Thyroid gland (tissue), 4 donors: Measurements from ENCODE around the gene HPCAL1.

ENCODE experiments used
- POLR2A ChIP-seq, 2 donors: fragments of 450-650 bp; IDR thresholded peaks; one replicate each; pipeline ENCODE4 v1.6.1; 2017; ENCODE audit warnings: antibody characterized with exemption in 2 of 2, mild to moderate bottlenecking in 2 of 2, moderate library complexity in 1 of 2
- TF ChIP-seq, protein P1 (sequence below), 6 experiments: fragments of 200-600 bp in 3 of 6; fragments of 450-650 bp in 3 of 6; sonication (generic) in 3 of 6; IDR thresholded peaks; one replicate each; pipeline ENCODE4 v1.5.1; 2016 to 2019; ENCODE audit warnings: antibody characterized with exemption in 6 of 6, mild to moderate bottlenecking in 2 of 6, inconsistent platforms in 1 of 6, moderate library complexity in 1 of 6

GRCh38 chr2:10438688-10439087 lies 136.0 kb downstream of the HPCAL1 start:
- TF ChIP-seq, protein P1, sequence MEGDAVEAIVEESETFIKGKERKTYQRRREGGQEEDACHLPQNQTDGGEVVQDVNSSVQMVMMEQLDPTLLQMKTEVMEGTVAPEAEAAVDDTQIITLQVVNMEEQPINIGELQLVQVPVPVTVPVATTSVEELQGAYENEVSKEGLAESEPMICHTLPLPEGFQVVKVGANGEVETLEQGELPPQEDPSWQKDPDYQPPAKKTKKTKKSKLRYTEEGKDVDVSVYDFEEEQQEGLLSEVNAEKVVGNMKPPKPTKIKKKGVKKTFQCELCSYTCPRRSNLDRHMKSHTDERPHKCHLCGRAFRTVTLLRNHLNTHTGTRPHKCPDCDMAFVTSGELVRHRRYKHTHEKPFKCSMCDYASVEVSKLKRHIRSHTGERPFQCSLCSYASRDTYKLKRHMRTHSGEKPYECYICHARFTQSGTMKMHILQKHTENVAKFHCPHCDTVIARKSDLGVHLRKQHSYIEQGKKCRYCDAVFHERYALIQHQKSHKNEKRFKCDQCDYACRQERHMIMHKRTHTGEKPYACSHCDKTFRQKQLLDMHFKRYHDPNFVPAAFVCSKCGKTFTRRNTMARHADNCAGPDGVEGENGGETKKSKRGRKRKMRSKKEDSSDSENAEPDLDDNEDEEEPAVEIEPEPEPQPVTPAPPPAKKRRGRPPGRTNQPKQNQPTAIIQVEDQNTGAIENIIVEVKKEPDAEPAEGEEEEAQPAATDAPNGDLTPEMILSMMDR (IDR thresholded peaks at IDR 0.05): no peak
- no peak for TF ChIP-seq POLR2A (IDR thresholded peaks at IDR 0.05)
